ENCODE measurements around the gene FAF2.
A peak's percentile ranks its signal among the peaks of the same experiment; 100 is the strongest.

Gene FAF2

DNA sequence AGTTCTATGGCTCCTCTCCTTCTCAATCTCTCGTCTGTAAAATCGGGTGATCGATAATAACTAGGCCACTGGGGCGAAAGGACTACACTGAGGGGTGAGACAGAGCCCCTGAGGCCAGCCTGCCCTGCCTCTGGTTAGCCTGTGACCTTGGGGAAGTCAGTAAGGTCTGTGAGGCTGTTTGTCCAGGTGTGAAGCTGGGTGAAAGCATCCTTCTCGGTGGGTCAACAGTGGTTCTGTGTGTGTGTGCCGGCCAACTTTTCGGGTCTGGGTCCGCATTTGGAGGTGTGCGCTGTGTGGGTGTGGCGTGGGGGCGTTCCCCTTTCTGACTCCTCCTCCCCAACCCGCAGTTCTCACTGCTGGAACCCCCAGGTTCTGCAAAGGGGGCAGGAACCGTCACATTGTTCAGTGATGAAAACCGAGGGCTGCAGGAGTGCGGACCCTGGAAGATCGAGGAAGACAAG is 94.0 kb downstream of the FAF2 start:
- no peaks in the 10 kb centered on the region for H3K9me3 ChIP-seq (ENCODE audit: low read length)
- peak overlapping the region; percentile 80 for H3K27ac ChIP-seq (ENCODE audit: low read depth, low read length, poor library complexity, severe bottlenecking)
- no peaks in the 10 kb centered on the region for H3K79me2 ChIP-seq (ENCODE audit: insufficient read depth, low read length)
- no peaks in the 10 kb centered on the region for H3K36me3 ChIP-seq (ENCODE audit: insufficient read depth, low read length)
- H3K4me2 ChIP-seq (ENCODE audit: low read length), result peak overlapping the region; percentile 88
- H3K4me1 ChIP-seq (ENCODE audit: insufficient read depth, low read length, severe bottlenecking), result peaks cover 42% of the 10 kb centered on the region
- H3F3A ChIP-seq (ENCODE audit: insufficient read depth, low read length), result no peaks in the 10 kb centered on the region
- TF ChIP-seq, protein P1, sequence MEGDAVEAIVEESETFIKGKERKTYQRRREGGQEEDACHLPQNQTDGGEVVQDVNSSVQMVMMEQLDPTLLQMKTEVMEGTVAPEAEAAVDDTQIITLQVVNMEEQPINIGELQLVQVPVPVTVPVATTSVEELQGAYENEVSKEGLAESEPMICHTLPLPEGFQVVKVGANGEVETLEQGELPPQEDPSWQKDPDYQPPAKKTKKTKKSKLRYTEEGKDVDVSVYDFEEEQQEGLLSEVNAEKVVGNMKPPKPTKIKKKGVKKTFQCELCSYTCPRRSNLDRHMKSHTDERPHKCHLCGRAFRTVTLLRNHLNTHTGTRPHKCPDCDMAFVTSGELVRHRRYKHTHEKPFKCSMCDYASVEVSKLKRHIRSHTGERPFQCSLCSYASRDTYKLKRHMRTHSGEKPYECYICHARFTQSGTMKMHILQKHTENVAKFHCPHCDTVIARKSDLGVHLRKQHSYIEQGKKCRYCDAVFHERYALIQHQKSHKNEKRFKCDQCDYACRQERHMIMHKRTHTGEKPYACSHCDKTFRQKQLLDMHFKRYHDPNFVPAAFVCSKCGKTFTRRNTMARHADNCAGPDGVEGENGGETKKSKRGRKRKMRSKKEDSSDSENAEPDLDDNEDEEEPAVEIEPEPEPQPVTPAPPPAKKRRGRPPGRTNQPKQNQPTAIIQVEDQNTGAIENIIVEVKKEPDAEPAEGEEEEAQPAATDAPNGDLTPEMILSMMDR (IDR thresholded peaks at IDR 0.05; ENCODE audit: low read length), result no peak
- no peak for TF ChIP-seq EZH2 (IDR thresholded peaks at IDR 0.05; ENCODE audit: borderline replicate concordance, low read length)
- H3K27me3 ChIP-seq (ENCODE audit: insufficient read depth, low read length), result no peaks in the 10 kb centered on the region
- H3K9me2 ChIP-seq (ENCODE audit: low read depth, low read length), result no peaks in the 10 kb centered on the region
- H3K4me3 ChIP-seq (ENCODE audit: low read depth, low read length, poor library complexity, severe bottlenecking), result peak overlapping the region; percentile 81
- H4K20me1 ChIP-seq (ENCODE audit: insufficient read depth, low read length), result no peaks in the 10 kb centered on the region
- H3K9ac ChIP-seq (ENCODE audit: low read length), result peak overlapping the region; percentile 100
- H2AFZ ChIP-seq (ENCODE audit: low read length), result no peak overlapping the region

DNA sequence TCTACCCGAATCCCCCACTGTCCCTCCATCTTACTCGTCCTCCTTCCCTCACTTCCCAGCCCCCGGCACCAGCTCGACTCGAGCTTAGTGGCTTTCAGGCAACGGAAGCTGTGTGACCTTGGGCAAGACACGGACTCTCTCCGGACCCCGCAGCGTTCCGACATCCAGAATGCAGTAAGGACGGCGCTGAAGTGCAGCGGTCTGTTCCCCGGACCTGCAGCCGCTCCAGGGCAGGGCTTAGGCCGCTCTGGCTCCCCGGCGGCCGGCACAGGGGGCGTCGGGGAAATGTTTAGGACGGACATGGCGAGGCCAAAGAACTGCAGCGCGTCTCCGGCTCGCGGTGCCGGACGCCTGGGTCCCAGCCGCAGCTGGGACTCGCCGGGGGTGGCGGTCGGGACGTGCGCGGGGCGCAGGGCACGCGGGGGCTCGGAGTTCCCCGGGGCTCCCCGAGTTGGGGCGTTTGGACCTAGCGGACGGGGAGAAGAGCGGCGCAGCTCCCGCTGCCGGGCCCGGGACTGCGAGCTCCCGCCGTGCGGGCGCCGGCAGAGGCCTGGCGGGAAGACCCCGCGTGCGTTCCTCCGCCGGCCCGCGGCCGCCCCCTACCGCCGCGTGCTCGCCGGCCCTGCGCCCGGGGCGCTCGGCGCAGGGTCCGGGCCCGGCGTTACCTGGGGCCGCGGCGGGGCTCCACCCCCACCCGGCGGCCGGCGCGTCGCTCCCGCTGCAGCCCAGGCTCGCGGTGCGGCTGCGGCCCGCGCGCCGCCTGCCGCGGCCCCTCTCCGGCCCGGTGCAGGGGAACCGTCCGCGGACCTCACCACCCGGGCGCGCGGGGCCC is 94.6 kb downstream of the FAF2 start:
- peak overlapping the region; percentile 80 for H3K27ac ChIP-seq (ENCODE audit: low read depth, low read length, poor library complexity, severe bottlenecking)
- H3K79me2 ChIP-seq (ENCODE audit: insufficient read depth, low read length), result no peaks in the 10 kb centered on the region
- H3K4me3 ChIP-seq (ENCODE audit: low read depth, low read length, poor library complexity, severe bottlenecking), result peak overlapping the region; percentile 81
- H3K9ac ChIP-seq (ENCODE audit: low read length), result peak overlapping the region; percentile 100
- no peaks in the 10 kb centered on the region for H3K36me3 ChIP-seq (ENCODE audit: insufficient read depth, low read length)
- H3K27me3 ChIP-seq (ENCODE audit: insufficient read depth, low read length), result no peaks in the 10 kb centered on the region
- H3K9me3 ChIP-seq (ENCODE audit: low read length), result no peaks in the 10 kb centered on the region
- no peak for TF ChIP-seq EZH2 (IDR thresholded peaks at IDR 0.05; ENCODE audit: borderline replicate concordance, low read length)
- TF ChIP-seq, protein P1 (IDR thresholded peaks at IDR 0.05; ENCODE audit: low read length), result no peak; the same call in 1 of the 2 replicates
- H3K9me2 ChIP-seq (ENCODE audit: low read depth, low read length), result no peaks in the 10 kb centered on the region
- H3K4me1 ChIP-seq (ENCODE audit: insufficient read depth, low read length, severe bottlenecking), result peaks cover 42% of the 10 kb centered on the region
- H2AFZ ChIP-seq (ENCODE audit: low read length), result no peak overlapping the region
- no peaks in the 10 kb centered on the region for H4K20me1 ChIP-seq (ENCODE audit: insufficient read depth, low read length)
- H3F3A ChIP-seq (ENCODE audit: insufficient read depth, low read length), result no peaks in the 10 kb centered on the region
- H3K4me2 ChIP-seq (ENCODE audit: low read length), result peak overlapping the region; percentile 98

DNA sequence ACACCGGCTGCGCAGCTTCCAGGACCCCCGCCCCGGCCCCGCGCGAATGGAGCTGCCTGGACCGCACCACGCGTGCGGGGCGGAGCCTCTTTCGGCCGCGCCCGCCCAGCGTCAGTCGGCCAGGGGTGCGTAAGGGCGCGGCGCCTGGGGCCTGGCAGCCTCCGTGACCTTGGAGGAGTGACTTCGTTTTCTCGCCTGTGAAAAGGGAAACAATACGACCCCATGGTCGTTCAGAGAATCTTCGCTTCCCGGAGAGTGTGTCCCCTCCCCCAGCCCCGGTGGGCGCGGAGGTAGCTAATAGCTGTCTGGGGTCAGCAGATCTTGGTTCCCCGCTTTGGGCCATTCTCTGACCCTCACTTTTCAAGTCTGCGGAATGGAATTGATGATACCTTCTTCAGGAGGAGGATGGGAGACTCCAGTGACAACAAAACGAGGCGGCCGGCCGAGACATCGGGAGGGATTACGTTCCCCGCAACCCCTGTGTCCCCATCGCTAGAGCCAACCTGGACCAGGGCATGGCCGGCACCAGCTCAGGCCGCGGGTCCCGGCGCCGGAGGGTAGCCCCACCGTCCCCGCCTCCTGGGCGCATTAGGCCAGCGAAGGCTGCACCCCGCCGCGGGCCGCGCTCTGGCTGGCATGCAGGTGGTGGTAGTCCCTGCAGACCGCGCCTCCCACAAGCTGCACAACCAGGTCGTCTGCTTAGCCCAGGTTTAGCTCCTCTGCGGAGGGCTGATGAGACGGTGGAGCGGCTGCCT is 95.4 kb downstream of the FAF2 start:
- peak overlapping the region; percentile 88 for H3K9ac ChIP-seq (ENCODE audit: low read length)
- no peaks in the 10 kb centered on the region for H3K36me3 ChIP-seq (ENCODE audit: insufficient read depth, low read length)
- no peaks in the 10 kb centered on the region for H4K20me1 ChIP-seq (ENCODE audit: insufficient read depth, low read length)
- H3F3A ChIP-seq (ENCODE audit: insufficient read depth, low read length), result no peaks in the 10 kb centered on the region
- no peaks in the 10 kb centered on the region for H3K9me2 ChIP-seq (ENCODE audit: low read depth, low read length)
- no peak overlapping the region; the same call in 1 of the 2 replicates for H2AFZ ChIP-seq (ENCODE audit: low read length)
- H3K27me3 ChIP-seq (ENCODE audit: insufficient read depth, low read length), result no peaks in the 10 kb centered on the region
- peak overlapping the region; percentile 80 for H3K27ac ChIP-seq (ENCODE audit: low read depth, low read length, poor library complexity, severe bottlenecking)
- no peaks in the 10 kb centered on the region for H3K79me2 ChIP-seq (ENCODE audit: insufficient read depth, low read length)
- TF ChIP-seq, protein P1 (IDR thresholded peaks at IDR 0.05; ENCODE audit: low read length), result no peak
- TF ChIP-seq EZH2 (IDR thresholded peaks at IDR 0.05; ENCODE audit: borderline replicate concordance, low read length), result no peak
- H3K4me1 ChIP-seq (ENCODE audit: insufficient read depth, low read length, severe bottlenecking), result peaks cover 35% of the 10 kb centered on the region
- peak overlapping the region; percentile 98 for H3K4me2 ChIP-seq (ENCODE audit: low read length)
- peak overlapping the region; percentile 73 for H3K4me3 ChIP-seq (ENCODE audit: low read depth, low read length, poor library complexity, severe bottlenecking)
- no peaks in the 10 kb centered on the region for H3K9me3 ChIP-seq (ENCODE audit: low read length)

Measured in OCI-LY1 (cell line).